Lower lobe of right lung (tissue), 2 donors: ENCODE data around the gene F2RL3. TPM values are rescaled to one million over a fixed set of nuclear protein-coding genes. Genes with fewer than 3 reads are reported as not detected.

ENCODE experiments used
- ATAC-seq, 2 donors: fragments of 200-7000 bp; cut with Tn5 transposase; one replicate each; pipeline ENCODE4 v1.9.1; 2020 to 2022; ENCODE audit warnings: mild to moderate bottlenecking in 2 of 2, moderate library complexity in 2 of 2
- DNase-seq: peaks from one replicate; pipeline ENCODE4 v3.0.0-alpha.2; 2020
- H3K27ac ChIP-seq: fragments of 200-600 bp; one replicate; pipeline ENCODE4 v1.8.0; 2022
- H3K27me3 ChIP-seq: fragments of 200-600 bp; one replicate; pipeline ENCODE4 v1.8.0; 2022; ENCODE audit warnings: low read depth
- H3K36me3 ChIP-seq: fragments of 200-600 bp; one replicate; pipeline ENCODE4 v1.8.0; 2022; ENCODE audit warnings: mild to moderate bottlenecking
- H3K4me1 ChIP-seq: fragments of 200-600 bp; one replicate; pipeline ENCODE4 v1.8.0; 2022
- H3K4me3 ChIP-seq: fragments of 200-600 bp; one replicate; pipeline ENCODE4 v1.8.0; 2022; ENCODE audit warnings: mild to moderate bottlenecking
- H3K9me3 ChIP-seq: fragments of 200-600 bp; one replicate; pipeline ENCODE4 v1.8.0; 2022
- CTCF ChIP-seq: fragments of 200-600 bp; IDR thresholded peaks from one replicate; pipeline ENCODE4 v1.8.0; 2022; ENCODE audit warnings: antibody characterized with exemption, mild to moderate bottlenecking
- intact Hi-C: fragments of 100-400 bp; cut with DNase I; formaldehyde crosslinking; loops from one replicate; pipeline ENCODE4 v1.11.0; 2022
- total RNA-seq: library from RNA; stranded (reverse); fragmentation: NEBNext Ultra II Directional; extraction: Animal tissue kit (Norgen Biotek cat#: 25700); gene quantifications from one replicate; pipeline ENCODE4 v1.2.1, GENCODE V29; 2021
- donor health status: DM: no; HTN: yes; CAD: no; lungs with severe emphysema.

The F2RL3 gene
- total RNA-seq, 1 donor from 2014 or later: 22.5 TPM

- intact Hi-C loops: no loop called here
- peaks cover 50% of the 10 kb centered on the region for H3K36me3 ChIP-seq
- peak overlapping the region; percentile 49 for H3K27ac ChIP-seq
- ATAC-seq (peak in 1 of 2 donors; percentile 30), DNase-seq (no peak)
- no peaks in the 10 kb centered on the region for H3K27me3 ChIP-seq
- H3K4me3 ChIP-seq: no peak overlapping the region
- peaks cover 23% of the 10 kb centered on the region for H3K9me3 ChIP-seq
- peaks cover 32% of the 10 kb centered on the region for H3K4me1 ChIP-seq
- TF ChIP-seq CTCF: no peak
Measured at GRCh38 chr19:16878181-16878965, 10.4 kb upstream of the F2RL3 start.

- Histone ChIP-seq H3K27ac (no peak overlapping the region), H3K4me1 (peaks cover 28% of the 10 kb centered on the region), H3K4me3 (no peak overlapping the region), H3K36me3 (peaks cover 41% of the 10 kb centered on the region), H3K9me3 (peaks cover 25% of the 10 kb centered on the region), H3K27me3 (no peaks in the 10 kb centered on the region)
- ATAC-seq (no peak), DNase-seq (no peak)
- no peak for TF ChIP-seq CTCF
- intact Hi-C loops: no loop called here
Measured at GRCh38 chr19:16880884-16881554, 7.8 kb upstream of the F2RL3 start.

GRCh38 chr19:16882146-16882545 is 6.7 kb upstream of the F2RL3 start:
- Histone ChIP-seq H3K4me1 (peaks cover 23% of the 10 kb centered on the region), H3K27me3 (no peaks in the 10 kb centered on the region), H3K4me3 (no peak overlapping the region), H3K9me3 (peaks cover 25% of the 10 kb centered on the region), H3K36me3 (peaks cover 29% of the 10 kb centered on the region), H3K27ac (no peak overlapping the region)
- no peak for TF ChIP-seq CTCF
- no peak for DNase-seq
- intact Hi-C loops: no loop called here
- no peak for ATAC-seq

DNA sequence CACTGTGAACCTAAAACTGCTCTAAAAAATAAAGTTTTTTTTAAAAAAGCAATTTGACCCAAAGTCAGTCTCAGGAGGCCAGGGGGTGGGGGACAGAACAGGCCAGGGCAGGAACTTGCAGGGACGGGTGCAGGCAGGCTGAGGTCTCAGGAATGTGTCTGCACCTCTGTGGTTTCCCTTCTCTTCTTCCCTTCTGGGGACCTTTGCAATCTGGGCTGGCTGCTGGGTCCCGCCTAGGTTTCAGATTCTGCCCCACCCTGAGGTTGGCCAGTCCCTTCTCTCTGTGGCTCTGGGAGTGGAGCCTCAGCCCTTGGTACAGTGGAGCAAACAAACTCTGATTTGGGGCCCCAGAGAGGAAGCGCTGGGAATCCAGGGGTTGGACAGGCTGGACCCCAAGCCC is 5.3 kb upstream of the F2RL3 start:
- Histone ChIP-seq H3K27me3 (no peaks in the 10 kb centered on the region), H3K9me3 (peaks cover 25% of the 10 kb centered on the region), H3K4me1 (peaks cover 30% of the 10 kb centered on the region), H3K4me3 (no peak overlapping the region), H3K27ac (no peak overlapping the region), H3K36me3 (peaks cover 15% of the 10 kb centered on the region)
- intact Hi-C loops: no loop called here
- ATAC-seq (no peak), DNase-seq (no peak)
- TF ChIP-seq CTCF: no peak

GRCh38 chr19:16885166-16885565 is 3.6 kb upstream of the F2RL3 start:
- no peaks in the 10 kb centered on the region for H3K27me3 ChIP-seq
- H3K9me3 ChIP-seq: peaks cover 25% of the 10 kb centered on the region
- TF ChIP-seq CTCF: no peak
- H3K4me3 ChIP-seq: no peak overlapping the region
- peak overlapping the region; percentile 84 for H3K27ac ChIP-seq
- ATAC-seq (no peak), DNase-seq (no peak)
- intact Hi-C loops: no loop called here
- peaks cover 31% of the 10 kb centered on the region for H3K4me1 ChIP-seq
- no peaks in the 10 kb centered on the region for H3K36me3 ChIP-seq
